RPMI7951 (cell line): ENCODE results near the gene STARD13. TPM values are rescaled to one million over a fixed set of nuclear protein-coding genes. Genes with fewer than 3 reads are reported as not detected.

Experiments
- DNase-seq: peaks from one replicate; pipeline ENCODE4 v3.0.0-alpha.2; 2012; ENCODE audit warnings: low read depth
- total RNA-seq: library from RNA; depleted of rRNA; stranded (reverse); fragments of >200 nt; shearing (Covaris generic); gene quantifications from 2 replicates; pipeline ENCODE4 v1.2.3, GENCODE V29; 2014

The STARD13 gene
- total RNA-seq, 1 experiment from 2014 or later = 10.6 TPM

DNA sequence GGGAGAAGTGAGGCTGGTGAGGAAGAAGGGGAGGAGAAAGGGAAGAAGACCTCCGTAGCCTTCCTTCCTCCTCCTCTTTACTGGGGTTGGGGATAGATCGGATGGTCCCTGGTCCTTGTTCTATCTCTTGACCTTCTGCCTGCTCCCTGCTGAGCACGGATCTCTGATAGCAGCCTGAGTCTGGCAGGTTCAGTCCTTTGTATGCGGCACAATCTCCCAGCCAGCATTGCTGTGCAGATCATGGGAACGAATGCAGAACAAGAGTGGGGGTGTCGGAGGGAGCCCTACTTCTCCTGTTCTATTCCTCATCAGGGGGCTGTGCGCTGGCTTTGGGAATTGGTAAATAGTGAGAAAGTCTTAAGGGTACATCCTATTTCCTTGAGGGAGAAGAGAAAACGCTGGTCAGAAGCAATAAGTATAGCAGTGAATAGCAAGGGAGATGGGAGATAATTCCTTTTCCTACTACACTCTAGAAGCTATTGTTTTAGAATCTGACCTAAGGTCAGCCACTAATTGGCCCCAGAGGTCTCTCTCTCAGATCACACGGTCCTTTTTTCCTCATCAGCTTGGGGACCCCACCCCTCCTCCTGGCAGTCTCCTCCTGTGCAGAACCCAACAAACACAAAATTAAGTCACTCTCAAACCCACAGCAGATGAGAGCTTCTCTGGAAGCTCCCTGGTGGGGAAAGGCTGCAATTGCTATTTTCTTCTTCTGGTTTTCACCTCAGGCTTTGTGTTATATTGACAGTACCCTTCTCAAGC, 228.4 kb downstream of the STARD13 start:
- DNase-seq = no peak

DNA sequence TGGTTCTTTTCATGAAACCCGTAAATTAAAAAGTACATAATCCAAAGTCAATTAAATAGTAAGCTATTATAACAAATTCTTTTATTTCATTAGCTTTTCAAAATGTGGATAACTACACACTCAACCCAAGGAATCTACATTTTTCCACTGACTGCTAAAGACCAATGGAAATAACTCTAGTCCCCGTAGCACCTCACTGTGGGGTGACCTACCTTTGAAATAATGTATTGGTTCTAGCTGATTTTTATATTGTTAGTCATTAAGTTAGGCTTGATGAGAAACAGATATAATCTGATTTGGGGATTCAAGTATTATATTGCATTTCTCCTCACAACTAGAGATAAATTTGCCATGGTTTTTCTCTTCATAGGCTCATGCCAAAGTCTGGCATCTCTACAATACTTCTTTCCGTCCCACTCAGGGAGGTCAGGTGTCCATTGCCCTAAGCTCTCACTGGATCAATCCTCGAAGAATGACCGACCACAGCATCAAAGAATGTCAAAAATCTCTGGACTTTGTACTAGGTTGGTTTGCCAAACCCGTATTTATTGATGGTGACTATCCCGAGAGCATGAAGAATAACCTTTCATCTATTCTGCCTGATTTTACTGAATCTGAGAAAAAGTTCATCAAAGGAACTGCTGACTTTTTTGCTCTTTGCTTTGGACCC, 232.0 kb downstream of the STARD13 start:
- DNase-seq = no peak
